Cardiac ventricle fibroblast (primary cell): ENCODE data around the gene PAN3. TPM values are rescaled to one million over a fixed set of nuclear protein-coding genes. Genes with fewer than 3 reads are reported as not detected.

Experiments
- total RNA-seq: library from RNA; depleted of rRNA; stranded (reverse); fragments of >200 nt; gene quantifications from 2 replicates; pipeline ENCODE4 v1.2.3, GENCODE V29; 2015

Gene PAN3, protein sequence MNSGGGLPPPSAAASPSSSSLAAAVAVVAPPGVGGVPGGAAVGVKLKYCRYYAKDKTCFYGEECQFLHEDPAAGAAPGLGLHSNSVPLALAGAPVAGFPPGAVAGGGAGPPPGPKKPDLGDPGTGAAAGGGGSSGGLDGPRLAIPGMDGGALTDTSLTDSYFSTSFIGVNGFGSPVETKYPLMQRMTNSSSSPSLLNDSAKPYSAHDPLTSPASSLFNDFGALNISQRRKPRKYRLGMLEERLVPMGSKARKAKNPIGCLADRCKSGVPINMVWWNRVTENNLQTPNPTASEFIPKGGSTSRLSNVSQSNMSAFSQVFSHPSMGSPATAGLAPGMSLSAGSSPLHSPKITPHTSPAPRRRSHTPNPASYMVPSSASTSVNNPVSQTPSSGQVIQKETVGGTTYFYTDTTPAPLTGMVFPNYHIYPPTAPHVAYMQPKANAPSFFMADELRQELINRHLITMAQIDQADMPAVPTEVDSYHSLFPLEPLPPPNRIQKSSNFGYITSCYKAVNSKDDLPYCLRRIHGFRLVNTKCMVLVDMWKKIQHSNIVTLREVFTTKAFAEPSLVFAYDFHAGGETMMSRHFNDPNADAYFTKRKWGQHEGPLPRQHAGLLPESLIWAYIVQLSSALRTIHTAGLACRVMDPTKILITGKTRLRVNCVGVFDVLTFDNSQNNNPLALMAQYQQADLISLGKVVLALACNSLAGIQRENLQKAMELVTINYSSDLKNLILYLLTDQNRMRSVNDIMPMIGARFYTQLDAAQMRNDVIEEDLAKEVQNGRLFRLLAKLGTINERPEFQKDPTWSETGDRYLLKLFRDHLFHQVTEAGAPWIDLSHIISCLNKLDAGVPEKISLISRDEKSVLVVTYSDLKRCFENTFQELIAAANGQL
- 15.6 and 20.0 TPM in 2 replicates for total RNA-seq

GRCh38 chr13:28138012-28138755 lies at the start of gene PAN3:
Gene PAN3 (plus strand): TSS chr13:28138545. CDS start chr13:28138658, 113 bp downstream.

GRCh38 chr13:28100150-28101121 lies 37.9 kb upstream of the PAN3 start, which contains the start of gene FLT3:
Gene FLT3 (minus strand): TSS chr13:28100576. CDS start chr13:28100510, 66 bp downstream.

Other genes with a start within 250 kb of the PAN3 start
- not detected in 2 replicates for gene PDX1, start 218.5 kb upstream of the PAN3 start, total RNA-seq
- not detected in 2 replicates for gene CDX2, start 169.2 kb upstream of the PAN3 start, total RNA-seq
- gene URAD, start 149.9 kb upstream of the PAN3 start, total RNA-seq, result not detected in 2 replicates
- gene FLT3, start 38.0 kb upstream of the PAN3 start, total RNA-seq, result not detected in 2 replicates